Measurements from ENCODE around the gene ZNF416. TPM values are rescaled to one million over a fixed set of nuclear protein-coding genes. Genes with fewer than 3 reads are reported as not detected.

ZNF416 gene
- 8.7 TPM for total RNA-seq (2021; ENCODE audit: unreplicated experiment)
- polyA plus RNA-seq (2012; ENCODE audit: insufficient read length): 4.1 TPM
- Bru-seq, nascent RNA: percentile 79 among the genes with signal in this experiment
- BruChase-seq, experiment 1, labeled RNA remaining after a 2-hour chase: percentile 71 among the genes with signal in this experiment
- BruChase-seq, experiment 2, labeled RNA remaining after a 6-hour chase: percentile 57 among the genes with signal in this experiment
- long read RNA-seq, transcript ZNF416-201 (4 exons, 2,561 nt): major isoform, 21 of 24 reads
- long read RNA-seq, partial matches to known transcripts: 1 of 24 reads
- long read RNA-seq, other reads (novel, unspliced or antisense): 2 of 24 reads

DNA sequence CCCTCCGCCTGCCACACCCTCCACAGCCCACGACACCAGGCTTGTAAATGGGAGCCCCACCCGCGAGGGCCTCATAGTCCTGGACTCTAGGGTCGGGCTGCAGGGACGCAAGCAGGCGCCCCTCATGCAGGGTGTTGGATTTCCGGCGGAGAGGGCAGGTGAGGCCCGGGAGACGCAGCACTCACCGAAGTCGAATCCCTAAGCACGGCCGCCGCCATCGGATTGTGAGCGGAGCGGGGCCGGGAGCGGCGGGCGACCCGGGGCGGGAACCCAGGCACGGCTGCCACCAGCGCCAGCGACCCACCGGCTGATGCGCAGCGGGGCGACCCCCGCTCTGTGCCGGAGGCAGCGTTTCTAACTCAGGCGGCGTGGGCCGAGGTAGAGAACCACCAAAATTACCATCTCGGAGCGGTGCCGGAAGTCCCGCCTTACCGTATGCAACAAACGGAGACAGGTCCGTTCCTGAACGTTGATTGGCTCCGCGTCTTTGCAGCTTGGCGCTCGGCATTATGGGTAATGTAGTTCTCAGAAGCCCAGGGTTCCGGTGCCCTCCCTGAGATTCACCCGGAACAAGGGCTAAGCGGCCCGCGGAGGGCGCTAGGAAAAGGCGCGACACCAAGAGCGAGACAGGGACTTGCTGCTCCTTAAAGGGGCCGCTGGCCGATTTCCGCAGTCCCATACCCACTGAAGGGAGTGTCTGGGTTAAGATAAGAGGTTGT, at the start of gene ZNF416:
Gene ZNF416 (minus strand): TSS at position 425 of the 719 bp plus-strand sequence. CDS start 207 bp downstream, at position 218.
- Histone ChIP-seq H3K27me3 (ENCODE audit: control insufficient read depth, insufficient read depth, low read length) (no peaks in the 10 kb centered on the region), H3K27ac (ENCODE audit: low read length) (peak within 1 kb of the TSS; percentile 85), H3K9me3 (ENCODE audit: control insufficient read depth, insufficient read depth, low read depth, low read length) (peaks cover 48% of the 10 kb centered on the region), H3K4me3 (ENCODE audit: low read depth in 2 of 2, low read length in 2 of 2) (peak within 1 kb of the TSS; percentile 76 to 84), H3K36me3 (ENCODE audit: control insufficient read depth, insufficient read depth, low read length) (no peaks in the 10 kb centered on the region), H3K4me1 (ENCODE audit: control insufficient read depth, insufficient read depth, low read length) (peaks cover 6% of the 10 kb centered on the region; the same call in 1 of the 2 replicates)
- no TSS peak for BruUV-seq (replicated peaks)
- intact Hi-C loops (cut with micrococcal nuclease; ENCODE audit: unreplicated experiment) (no loop called here), in situ Hi-C loops (cut with HindIII; ENCODE audit: low pct_unique_long_range_greater_than_20kb, low sequenced_read_pairs) (no loop called here)
- TF ChIP-seq POLR2AphosphoS5 (IDR thresholded peaks at IDR 0.05; ENCODE audit: low read depth, low read length): peak; percentile 61
- TF ChIP-seq SIN3A (IDR thresholded peaks at IDR 0.05; ENCODE audit: borderline replicate concordance, insufficient read depth, low read depth, low read length): no peak
- TF ChIP-seq, protein P1, sequence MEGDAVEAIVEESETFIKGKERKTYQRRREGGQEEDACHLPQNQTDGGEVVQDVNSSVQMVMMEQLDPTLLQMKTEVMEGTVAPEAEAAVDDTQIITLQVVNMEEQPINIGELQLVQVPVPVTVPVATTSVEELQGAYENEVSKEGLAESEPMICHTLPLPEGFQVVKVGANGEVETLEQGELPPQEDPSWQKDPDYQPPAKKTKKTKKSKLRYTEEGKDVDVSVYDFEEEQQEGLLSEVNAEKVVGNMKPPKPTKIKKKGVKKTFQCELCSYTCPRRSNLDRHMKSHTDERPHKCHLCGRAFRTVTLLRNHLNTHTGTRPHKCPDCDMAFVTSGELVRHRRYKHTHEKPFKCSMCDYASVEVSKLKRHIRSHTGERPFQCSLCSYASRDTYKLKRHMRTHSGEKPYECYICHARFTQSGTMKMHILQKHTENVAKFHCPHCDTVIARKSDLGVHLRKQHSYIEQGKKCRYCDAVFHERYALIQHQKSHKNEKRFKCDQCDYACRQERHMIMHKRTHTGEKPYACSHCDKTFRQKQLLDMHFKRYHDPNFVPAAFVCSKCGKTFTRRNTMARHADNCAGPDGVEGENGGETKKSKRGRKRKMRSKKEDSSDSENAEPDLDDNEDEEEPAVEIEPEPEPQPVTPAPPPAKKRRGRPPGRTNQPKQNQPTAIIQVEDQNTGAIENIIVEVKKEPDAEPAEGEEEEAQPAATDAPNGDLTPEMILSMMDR (IDR thresholded peaks at IDR 0.05): no peak; the same call in 1 of the 2 replicates
- TF ChIP-seq TCF7L2 (IDR thresholded peaks at IDR 0.05; ENCODE audit: low read depth, low read length): peak; percentile 35; the same call in 1 of the 2 replicates
- TF ChIP-seq, protein P2, sequence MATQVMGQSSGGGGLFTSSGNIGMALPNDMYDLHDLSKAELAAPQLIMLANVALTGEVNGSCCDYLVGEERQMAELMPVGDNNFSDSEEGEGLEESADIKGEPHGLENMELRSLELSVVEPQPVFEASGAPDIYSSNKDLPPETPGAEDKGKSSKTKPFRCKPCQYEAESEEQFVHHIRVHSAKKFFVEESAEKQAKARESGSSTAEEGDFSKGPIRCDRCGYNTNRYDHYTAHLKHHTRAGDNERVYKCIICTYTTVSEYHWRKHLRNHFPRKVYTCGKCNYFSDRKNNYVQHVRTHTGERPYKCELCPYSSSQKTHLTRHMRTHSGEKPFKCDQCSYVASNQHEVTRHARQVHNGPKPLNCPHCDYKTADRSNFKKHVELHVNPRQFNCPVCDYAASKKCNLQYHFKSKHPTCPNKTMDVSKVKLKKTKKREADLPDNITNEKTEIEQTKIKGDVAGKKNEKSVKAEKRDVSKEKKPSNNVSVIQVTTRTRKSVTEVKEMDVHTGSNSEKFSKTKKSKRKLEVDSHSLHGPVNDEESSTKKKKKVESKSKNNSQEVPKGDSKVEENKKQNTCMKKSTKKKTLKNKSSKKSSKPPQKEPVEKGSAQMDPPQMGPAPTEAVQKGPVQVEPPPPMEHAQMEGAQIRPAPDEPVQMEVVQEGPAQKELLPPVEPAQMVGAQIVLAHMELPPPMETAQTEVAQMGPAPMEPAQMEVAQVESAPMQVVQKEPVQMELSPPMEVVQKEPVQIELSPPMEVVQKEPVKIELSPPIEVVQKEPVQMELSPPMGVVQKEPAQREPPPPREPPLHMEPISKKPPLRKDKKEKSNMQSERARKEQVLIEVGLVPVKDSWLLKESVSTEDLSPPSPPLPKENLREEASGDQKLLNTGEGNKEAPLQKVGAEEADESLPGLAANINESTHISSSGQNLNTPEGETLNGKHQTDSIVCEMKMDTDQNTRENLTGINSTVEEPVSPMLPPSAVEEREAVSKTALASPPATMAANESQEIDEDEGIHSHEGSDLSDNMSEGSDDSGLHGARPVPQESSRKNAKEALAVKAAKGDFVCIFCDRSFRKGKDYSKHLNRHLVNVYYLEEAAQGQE (IDR thresholded peaks at IDR 0.05; ENCODE audit: insufficient read depth in 1 of 2, low read depth in 2 of 2, low read length in 1 of 2): peak in 1 of 2 experiments; percentile 54; a peak in 1 of 4 replicates
- ChIA-PET CTCF (no interaction called here), POLR2A (no interaction called here)
- peak; percentile 97 for ATAC-seq
- DNase-seq (ENCODE audit: low read depth, low spot score): peak; percentile 99

DNA sequence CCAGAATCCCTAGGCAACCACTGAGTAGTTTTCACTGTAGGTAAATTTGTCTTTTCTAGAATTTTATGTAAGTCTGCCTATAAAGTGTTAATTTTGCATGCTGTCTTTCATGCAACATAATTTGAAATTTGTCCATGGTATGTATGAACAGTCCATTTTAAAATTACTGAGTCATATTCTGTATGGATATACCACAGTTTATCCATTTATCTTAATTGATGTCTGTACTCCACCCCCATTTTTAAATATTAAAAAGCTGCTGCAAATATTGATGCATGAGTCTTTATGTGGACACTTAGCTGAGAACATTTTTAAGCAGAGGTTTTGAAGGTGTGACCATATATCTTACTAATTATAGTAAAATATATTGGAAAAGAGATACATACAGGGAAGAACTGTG, 44.4 kb upstream of the ZNF416 start:
- in situ Hi-C loops (cut with HindIII; ENCODE audit: low pct_unique_long_range_greater_than_20kb, low sequenced_read_pairs): no loop called here
- H3K9me3 ChIP-seq (ENCODE audit: control insufficient read depth, insufficient read depth, low read depth, low read length): peaks cover 68% of the 10 kb centered on the region
- ATAC-seq: no peak
- no peak overlapping the region for H3K27ac ChIP-seq (ENCODE audit: low read length)
- TF ChIP-seq TCF7L2 (IDR thresholded peaks at IDR 0.05; ENCODE audit: low read depth, low read length) (no peak), SIN3A (IDR thresholded peaks at IDR 0.05; ENCODE audit: borderline replicate concordance, insufficient read depth, low read depth, low read length) (no peak), POLR2AphosphoS5 (IDR thresholded peaks at IDR 0.05; ENCODE audit: low read depth, low read length) (no peak)
- TF ChIP-seq, protein P2 (IDR thresholded peaks at IDR 0.05; ENCODE audit: insufficient read depth in 1 of 2, low read depth in 2 of 2, low read length in 1 of 2): no peak
- TF ChIP-seq, protein P1 (IDR thresholded peaks at IDR 0.05): no peak
- no TSS peak for BruUV-seq (replicated peaks)
- intact Hi-C loops (cut with micrococcal nuclease; ENCODE audit: unreplicated experiment): no loop called here
- ChIA-PET CTCF (no interaction called here), POLR2A (no interaction called here)
- H3K27me3 ChIP-seq (ENCODE audit: control insufficient read depth, insufficient read depth, low read length): no peaks in the 10 kb centered on the region
- no peak overlapping the region for H3K4me3 ChIP-seq (ENCODE audit: low read depth in 2 of 2, low read length in 2 of 2)
- peaks cover 7% of the 10 kb centered on the region; the same call in 1 of the 2 replicates for H3K36me3 ChIP-seq (ENCODE audit: control insufficient read depth, insufficient read depth, low read length)
- DNase-seq (ENCODE audit: low read depth, low spot score): no peak
- H3K4me1 ChIP-seq (ENCODE audit: control insufficient read depth, insufficient read depth, low read length): no peaks in the 10 kb centered on the region

Measured in Panc1 (cell line).